DMS 273 (cell line): ENCODE measurements around the gene EPOP.

Experiments
- DNase-seq: peaks from one replicate; lab custom pipeline; 2025; ENCODE audit not compliant: unreplicated experiment; lab: John Stamatoyannopoulos, UW

The EPOP gene

GRCh38 chr17:38674749-38675615, at the start of gene EPOP:
Gene EPOP (minus strand): TSS chr17:38674957. CDS start chr17:38674495, 462 bp downstream.
- peak; percentile 97 for DNase-seq

GRCh38 chr17:38721802-38722201, 47.0 kb upstream of the EPOP start:
- no peak for DNase-seq

GRCh38 chr17:38720941-38721340, 46.2 kb upstream of the EPOP start:
- DNase-seq, result no peak

- DNase-seq, result no peak
Measured at GRCh38 chr17:38719943-38720641, 45.3 kb upstream of the EPOP start.

- no peak for DNase-seq
Measured at GRCh38 chr17:38719289-38719942, 44.7 kb upstream of the EPOP start.

GRCh38 chr17:38717139-38717745, 42.5 kb upstream of the EPOP start:
- no peak for DNase-seq

GRCh38 chr17:38716368-38717005, 41.7 kb upstream of the EPOP start:
- DNase-seq, result no peak

- no peak for DNase-seq
Measured at GRCh38 chr17:38715216-38715943, 40.6 kb upstream of the EPOP start.

GRCh38 chr17:38713456-38714075, 38.8 kb upstream of the EPOP start:
- DNase-seq, result no peak

- no peak for DNase-seq
Measured at GRCh38 chr17:38712593-38712992, 37.8 kb upstream of the EPOP start.

- DNase-seq, result no peak
Measured at GRCh38 chr17:38711792-38712571, 37.2 kb upstream of the EPOP start.

GRCh38 chr17:38710985-38711384, 36.2 kb upstream of the EPOP start:
- DNase-seq, result no peak

- no peak for DNase-seq
Measured at GRCh38 chr17:38710604-38710962, 35.8 kb upstream of the EPOP start.

- peak; percentile 77 for DNase-seq
Measured at GRCh38 chr17:38709864-38710603, 35.3 kb upstream of the EPOP start.

- DNase-seq, result no peak
Measured at GRCh38 chr17:38709104-38709820, 34.5 kb upstream of the EPOP start.

GRCh38 chr17:38707678-38708351, 33.1 kb upstream of the EPOP start:
- no peak for DNase-seq
